Right ventricle myocardium superior (tissue), 1 donor: Measurements from ENCODE around the gene MSX1. TPM values are rescaled to one million over a fixed set of nuclear protein-coding genes. Genes with fewer than 3 reads are reported as not detected.

ENCODE experiments used
- ATAC-seq: fragments of 200-7000 bp; cut with Tn5 transposase; one replicate; pipeline ENCODE4 v1.9.1; 2020; ENCODE audit warnings: mild to moderate bottlenecking; ENCODE audit not compliant: poor library complexity
- DNase-seq: peaks from one replicate; pipeline ENCODE4 v3.0.0-alpha.2; 2020
- intact Hi-C: fragments of 100-400 bp; cut with DNase I; formaldehyde crosslinking; loops from one replicate; pipeline ENCODE4 v1.11.2; 2022
- total RNA-seq: library from RNA; stranded (reverse); fragmentation: NEBNext Ultra II Directional; extraction: Animal tissue kit (Norgen Biotek cat#: 25700); gene quantifications from one replicate; pipeline ENCODE4 v1.2.1, GENCODE V29; 2021
- donor health status: DM: no; HTN: yes; CAD: no; lungs with severe emphysema.

MSX1 gene
- total RNA-seq, 1 donor from 2014 or later, result 3.9 TPM

DNA sequence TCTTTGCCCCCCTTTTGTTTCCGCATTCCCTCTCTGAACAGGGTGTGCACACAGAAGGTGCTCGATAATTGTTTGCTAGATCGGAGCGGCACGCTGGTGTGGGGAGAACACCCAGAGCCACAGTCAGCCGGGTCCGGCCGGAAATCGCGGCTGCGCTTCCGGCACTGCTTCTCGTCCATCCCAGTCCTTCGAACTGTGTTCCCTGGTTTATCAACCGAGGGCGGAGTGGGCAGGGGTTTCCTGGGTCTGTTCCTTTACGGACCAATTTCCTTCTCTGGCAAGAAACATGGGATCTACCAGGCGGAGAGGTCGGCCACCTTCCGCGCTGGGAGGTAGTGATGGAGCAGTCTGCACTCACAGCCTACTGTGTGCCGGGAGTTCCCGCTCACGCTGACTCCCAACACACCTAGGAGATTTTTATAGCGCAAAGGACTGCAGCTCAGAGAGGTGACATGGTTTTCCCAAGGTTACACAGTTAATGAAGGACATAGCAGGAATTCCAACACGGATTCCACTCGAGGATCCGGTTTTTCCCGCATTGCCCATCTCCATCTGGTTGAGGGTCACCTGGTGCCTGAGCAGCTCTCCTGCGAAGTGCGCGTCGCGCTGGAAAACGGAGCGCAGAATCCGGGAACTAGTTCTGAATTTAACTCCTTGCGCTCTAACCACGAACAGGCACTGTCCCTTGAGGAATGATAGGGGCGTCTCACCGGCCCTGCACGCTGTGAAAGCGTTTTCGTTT, 6.8 kb downstream of the MSX1 start:
- ATAC-seq, result no peak
- intact Hi-C loops, result no loop called here
- DNase-seq, result no peak

DNA sequence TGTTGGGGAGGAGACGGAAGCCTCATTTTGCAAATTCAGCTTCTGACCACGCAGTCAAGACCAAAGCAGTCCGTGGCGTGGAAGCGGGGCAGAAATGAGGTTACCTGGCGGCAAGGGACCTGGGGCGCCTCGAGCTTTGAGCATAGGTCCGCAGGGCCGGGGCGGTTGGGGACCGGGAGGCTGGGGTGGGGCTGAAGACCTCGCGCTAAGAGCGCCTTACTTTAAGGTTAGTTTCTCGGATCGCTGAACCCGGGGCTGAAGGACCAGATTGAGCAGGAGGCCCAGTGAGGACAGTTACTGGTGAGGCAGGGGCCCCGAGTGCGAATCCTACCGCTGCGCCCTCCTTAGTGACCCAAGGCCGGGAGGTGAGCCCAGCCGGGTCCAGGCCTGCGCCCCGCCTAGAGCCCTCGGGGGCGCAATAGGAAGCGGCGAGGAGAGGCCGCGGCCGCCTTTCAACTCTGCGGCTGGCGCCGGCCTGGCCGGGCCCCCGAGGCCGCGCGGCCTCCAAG, 7.5 kb downstream of the MSX1 start:
- no peak for ATAC-seq
- no peak for DNase-seq
- intact Hi-C loops, result no loop called here

DNA sequence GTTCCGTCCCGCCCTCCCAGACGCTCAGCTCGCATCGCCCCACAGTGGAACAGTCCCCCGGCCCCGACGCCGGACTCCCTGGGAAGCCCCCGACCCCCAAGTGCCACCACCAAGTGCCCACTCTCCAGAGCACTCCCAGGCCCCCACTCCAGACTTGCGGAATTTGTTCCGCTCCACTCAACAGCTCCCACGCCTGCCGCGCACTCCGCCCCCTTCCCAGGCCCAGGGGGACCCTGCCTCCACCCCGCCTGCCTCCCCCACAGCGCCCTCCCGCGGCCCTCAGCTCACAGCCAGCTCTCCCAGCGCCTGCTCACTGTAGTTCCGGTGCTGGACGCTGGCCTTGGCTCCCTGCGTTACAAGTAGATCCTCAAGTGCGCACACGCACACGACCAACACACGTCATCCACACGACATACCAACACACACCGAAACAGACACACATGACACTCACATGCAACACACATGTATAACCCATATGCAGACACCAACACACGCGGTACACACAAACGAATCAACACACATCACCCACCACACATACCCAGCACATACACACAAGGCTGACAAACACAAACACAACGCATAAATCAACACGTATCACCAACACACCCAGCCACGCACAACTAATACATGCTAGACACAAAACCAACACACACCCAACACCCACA, 8.0 kb downstream of the MSX1 start:
- DNase-seq, result no peak
- no peak for ATAC-seq
- intact Hi-C loops, result no loop called here

DNA sequence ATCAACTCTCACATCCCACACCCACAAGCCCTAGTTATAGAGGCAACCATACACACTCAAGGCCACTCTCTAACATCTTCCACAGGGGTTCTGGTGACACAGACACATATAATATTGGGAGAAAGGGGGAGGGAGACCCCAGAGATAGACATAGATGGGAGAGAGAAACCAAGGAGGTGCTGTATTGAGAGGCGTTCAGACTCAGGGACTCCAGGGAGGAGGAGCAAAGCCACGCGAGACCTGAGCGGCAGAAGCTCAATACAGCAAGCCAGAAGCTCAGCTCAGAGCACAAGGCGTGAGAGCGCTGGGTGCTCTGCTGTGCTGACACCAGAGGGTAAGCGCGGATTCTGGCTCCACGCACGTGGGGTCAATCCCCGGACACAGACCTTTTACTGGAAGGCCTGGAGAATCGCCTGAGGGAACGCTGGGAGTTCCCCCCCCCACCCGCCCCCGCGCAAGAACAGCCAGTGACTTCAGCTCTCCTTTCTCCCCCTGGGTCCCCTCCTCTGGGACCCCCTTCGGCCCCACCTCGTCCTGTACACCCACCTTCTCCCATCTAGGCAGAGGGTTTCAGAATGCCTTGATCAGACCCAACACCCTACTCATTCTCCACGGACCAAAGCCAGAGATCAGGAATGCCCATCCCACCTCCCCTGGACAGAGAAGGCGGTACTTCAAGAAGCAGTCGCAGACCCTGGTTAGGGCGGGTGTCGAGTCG, 8.7 kb downstream of the MSX1 start:
- no peak for DNase-seq
- ATAC-seq, result no peak
- intact Hi-C loops, result no loop called here

DNA sequence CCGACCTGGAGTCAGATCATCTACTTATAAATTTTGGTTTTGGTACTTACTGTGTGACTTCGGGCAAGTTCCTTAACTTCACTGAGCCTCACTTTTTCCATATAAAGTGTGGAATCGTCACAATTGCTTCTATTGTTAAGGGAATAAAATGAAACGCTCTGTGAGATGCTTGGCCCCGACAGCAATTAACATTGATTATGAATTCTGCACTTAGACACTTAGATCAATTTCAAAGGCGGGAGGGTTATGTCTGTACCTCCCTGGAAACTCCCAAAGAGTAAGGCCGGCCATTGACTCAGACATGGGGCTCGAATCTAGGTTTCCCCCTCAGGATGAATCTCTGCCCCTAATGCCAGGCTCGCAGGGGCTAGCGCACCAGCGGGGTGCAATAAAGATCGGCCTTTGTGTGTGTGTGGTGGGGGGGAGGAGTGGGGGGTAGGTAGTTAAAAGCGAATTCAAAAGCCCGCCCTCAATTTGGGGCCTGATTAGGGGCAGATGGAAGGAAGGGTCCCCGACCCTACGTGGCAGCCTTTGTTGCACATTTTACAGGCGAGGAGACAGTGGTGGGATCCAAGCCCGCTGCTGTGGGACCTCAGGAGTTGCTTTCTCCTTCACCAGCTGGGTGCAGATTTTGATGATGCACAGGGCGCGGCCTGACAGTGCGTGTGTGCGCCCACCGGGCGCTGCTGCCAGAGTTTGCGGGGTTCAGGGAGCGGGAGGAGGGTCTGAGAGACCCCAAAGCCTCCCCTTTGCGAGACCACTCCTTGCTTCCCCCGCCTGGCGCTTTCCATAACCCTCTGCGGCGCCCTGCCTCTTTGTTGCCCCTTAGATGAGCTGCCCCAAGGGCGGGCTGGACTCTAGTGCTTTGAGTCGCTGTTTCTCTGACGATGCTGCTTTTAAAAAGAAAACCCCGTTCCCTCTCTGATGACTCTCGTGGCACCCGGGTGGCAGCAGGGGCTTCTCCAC, 9.6 kb downstream of the MSX1 start:
- ATAC-seq, result no peak
- DNase-seq, result no peak
- intact Hi-C loops, result no loop called here

DNA sequence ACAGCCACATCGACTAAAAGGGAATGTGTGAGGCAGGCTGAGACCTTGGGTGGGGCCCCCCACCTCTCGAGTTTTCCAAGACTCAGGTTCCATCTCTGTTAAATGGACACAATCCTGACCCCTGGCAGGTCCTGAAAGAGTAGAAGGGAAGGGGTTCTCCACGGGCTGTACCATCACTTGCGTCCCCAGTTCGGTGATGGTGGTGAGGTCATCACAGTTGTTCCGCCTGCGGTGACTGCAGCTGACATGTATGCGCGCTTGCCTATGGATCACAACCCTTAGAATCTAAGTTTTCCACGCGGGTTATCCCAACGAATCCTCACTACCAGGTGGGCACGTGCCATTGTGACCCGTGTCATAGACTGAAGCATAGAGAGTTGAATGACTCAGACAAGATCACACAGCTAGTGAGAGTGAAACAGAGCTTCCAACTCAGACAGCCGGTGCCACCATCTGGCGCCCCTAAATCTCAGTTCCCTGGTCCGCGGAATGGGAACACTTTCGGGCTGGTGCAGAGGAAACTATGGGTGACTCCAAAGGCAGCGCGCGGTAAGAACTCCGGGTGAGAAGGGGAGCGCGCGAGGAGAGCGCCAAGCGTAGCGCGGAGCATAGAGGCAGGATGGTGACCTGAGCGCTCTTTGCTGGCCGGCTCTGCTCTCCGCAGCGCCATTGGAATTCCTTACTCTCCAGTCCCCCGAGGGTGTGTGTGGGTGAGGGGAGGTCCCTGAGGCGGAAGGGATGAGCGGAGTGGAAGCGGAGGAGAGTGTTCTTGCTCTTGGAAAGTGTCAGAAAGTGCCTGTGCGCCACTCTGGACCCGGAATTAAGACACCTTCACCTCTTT, 10.5 kb downstream of the MSX1 start:
- no peak for ATAC-seq
- intact Hi-C loops, result no loop called here
- no peak for DNase-seq

DNA sequence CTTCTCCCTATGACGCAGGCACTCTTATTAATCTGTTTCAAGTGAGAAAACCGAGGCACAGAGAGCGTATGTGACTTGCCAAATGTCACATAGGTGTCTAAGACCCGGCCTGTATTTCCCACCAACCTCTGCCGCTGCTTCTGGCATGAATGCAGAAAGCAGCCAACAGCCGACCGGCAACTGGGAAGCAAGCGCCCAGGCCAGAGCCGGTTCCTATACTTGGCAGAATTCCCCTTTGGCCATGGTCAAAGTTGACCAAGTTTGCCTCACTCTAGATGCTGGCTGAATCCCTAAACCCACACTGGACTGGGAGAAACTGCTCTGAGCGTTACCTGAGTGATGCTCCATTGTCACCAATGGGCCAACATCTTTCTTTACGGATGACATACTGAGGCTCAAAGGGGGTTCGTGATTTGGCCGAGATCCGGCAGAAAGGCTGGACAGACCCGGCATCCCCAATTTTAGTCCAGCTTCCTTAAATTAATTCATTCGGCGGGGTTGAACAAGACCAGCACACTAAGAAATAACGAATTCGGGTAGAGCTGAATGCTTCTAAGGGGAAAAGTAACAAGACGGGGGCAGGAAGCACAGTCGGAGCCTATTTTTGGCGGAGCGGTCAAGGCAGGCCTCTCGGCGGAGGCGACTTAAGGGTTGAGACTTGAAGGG, 11.2 kb downstream of the MSX1 start:
- ATAC-seq, result no peak
- intact Hi-C loops, result no loop called here
- no peak for DNase-seq

DNA sequence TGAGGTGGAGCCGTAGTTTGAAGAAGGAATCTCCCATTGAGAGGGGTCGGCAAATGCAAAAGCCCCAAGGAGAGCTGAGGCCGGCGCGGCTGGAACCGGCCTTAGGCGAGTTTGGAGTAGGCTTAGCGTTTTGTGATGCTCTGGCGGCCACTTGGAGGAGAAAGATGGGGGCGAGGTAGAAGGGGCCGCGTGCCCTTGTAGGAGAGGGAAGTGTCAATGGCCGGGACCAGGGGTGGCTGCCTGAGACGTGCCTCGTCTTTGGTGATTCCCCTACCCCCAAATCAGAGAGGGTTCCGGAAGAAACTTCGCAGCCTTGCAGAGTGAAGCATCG, 11.7 kb downstream of the MSX1 start:
- DNase-seq (no peak), ATAC-seq (no peak)
- intact Hi-C loops, result no loop called here

DNA sequence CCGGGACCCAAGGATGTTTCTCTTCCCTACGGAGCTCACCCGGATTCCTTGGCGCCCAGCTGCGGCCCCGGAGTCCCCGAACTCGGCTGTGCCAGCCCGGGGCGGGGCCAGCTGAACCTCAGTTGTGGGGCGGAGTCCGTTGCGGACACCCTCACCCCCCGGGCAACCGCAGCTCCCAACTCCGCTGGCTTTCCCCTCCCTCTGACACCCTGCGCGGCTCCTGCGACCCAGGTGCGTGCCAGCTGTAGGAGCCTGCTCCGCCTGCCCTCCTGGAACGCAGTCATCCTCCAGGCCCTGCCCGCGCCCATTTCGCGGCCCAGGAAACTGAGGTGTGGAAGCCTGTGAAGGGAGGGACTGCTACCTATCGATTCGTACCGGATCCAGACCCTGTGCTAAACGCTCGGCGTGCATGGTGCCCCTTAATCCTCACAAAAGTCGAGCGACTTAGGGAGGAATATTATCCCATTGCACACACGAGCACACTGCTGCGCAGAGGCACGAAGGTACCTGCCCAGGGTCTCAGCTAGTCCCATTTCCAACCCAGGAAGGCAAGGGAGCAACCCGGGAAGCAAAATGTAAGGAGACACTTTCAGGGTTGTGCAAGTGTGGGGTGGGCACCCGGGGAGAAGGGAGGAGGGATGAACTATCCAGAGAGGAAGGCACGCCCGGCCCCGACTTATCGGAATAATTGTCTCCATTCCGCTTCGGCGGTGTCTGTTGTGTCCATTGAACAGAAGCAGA, 12.3 kb downstream of the MSX1 start:
- DNase-seq (no peak), ATAC-seq (no peak)
- intact Hi-C loops, result no loop called here

DNA sequence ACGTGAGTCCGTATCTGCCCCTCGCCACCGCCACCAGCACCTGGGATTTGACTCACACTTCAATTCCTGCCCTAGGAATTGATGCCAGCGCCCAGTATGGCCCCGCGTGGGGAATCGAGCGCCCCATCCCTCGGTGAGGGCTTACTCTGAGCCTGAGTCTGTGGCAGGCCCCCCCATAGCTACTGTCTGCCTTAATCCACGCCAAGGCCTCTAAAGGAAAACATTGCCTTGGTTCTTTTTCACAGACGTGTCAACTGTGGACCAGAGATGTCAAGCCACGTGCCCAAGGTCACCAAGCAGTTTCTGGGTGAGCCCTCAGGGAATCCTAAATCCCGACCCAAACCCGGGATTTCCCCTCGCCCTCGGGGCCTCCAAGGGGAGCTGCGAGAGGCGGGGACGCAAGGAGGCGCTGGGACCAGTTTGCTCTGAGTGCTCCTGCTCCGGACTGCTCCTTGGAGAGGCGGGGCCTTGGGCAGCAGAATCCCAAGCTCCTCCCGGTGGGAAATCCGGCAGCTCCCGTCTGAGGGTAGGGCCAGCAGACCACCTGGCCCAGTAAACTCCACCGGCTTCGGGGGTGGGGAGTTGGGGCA, 12.9 kb downstream of the MSX1 start:
- intact Hi-C loops, result no loop called here
- DNase-seq (no peak), ATAC-seq (no peak)

DNA sequence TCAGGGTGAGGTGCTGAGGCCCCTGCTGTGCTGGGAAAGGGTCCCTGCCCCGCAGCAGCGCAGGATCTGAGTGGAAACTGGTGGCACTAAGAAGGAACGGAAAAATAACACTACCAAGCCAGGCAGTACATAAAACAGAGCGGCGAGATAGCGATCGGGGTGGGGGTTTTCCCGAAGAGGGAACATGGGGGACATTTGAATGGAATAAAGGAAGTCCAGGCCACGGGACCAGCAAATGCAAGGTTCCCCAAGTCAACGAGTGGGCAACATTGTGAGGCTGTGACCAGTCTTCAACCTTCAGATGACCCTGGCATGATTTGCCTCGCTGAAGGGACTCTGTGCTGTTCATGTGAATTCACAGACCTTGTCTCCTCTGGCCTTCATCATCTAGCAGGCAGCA, 13.7 kb downstream of the MSX1 start:
- ATAC-seq (no peak), DNase-seq (no peak)
- intact Hi-C loops, result no loop called here

DNA sequence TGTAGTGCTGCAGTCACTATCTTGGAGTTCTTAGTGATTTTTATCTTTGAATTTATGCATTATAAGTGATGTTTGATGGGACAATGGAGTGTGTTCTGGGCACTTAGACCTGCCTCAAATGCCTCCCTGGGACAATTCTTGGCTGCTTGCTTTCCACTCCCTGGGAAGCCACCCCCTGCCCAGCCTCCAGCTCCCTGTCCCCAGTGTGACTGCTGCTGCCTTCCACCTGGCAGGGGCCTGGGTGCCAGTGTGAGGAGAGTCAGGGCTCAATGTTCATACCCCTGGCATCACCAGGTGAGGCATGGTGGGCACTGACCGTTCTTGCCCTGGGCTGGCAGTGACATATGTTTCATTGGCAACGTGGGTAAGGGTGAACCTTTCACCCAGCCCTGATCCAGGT, 14.8 kb downstream of the MSX1 start:
- DNase-seq, result no peak

DNA sequence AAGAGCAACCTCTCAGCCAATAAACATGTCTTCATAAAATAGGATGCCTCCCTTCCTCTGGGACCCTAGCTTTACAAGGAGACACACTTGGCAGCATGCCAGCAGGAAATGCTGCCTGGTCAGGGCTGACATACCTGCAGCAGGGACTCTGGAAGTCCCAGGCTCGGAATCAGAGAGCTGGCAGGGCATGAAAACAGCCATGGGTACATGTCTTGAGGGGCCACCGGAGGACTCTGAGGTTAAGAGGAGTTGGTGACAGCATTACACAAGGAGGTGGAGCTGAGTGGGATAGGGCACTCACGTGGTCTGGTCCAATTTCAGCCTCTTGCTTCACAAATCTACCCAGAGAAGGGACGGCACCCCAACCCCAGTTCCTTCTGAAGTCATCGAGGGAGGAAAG, 15.7 kb downstream of the MSX1 start:
- ATAC-seq, result no peak
- intact Hi-C loops, result no loop called here
- DNase-seq, result no peak

More for the DNA sequence above, 14.8 kb downstream of the MSX1 start:
- intact Hi-C loops, result no loop called here
- ATAC-seq, result no peak

DNA sequence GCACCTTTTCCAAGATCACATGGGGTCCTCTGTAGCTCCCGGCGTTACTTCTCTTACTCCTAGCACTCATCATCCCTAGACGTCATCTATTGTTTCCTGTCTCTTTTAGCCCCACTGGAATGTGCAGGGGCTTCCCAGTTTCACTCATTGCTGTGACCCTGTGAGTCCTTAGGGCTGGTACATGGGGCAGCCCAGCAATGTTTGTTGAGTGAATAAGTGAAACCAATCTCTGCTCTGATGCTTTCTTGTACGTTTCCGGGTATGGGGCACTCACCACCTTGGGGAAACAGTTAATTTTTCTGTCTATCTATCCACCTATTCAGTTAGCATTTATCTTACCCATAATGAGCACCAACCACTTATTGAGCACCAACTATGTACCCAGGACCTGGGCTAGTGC, 16.1 kb downstream of the MSX1 start:
- DNase-seq (no peak), ATAC-seq (no peak)
- intact Hi-C loops, result no loop called here

DNA sequence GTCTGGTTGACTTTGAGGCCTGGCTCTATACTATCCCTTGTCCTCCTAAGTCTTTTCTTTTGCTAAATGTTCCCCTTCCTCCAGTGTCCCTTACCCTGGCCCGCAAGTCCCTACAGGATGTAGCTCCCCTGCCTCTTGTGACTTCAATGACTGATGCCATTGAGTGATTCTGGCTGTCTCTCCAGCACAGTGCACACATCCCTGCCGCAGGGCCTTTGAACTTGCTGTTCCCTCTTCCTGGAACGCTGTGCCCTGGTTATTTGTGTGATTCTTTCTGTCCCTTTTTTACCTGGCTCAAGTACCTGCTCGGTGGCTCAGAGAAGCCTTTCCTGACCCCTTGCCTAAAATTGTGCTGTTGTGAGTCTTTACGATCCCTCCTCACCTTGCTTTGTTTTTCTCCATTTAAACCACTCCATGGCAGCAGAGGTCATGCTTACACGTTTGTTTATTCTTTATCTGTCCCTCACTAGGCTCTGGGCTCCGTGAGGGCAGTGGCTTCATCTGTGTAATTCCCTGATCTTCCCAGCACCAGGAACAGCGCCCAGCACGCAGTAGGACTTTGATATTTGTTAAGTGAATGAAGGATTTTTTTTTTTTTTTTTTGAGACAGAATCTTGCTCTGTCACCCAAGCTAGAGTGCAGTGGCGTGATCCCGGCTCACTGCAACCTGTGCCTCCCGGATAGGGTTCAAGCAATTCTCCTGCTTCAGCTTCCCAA, 17.6 kb downstream of the MSX1 start:
- ATAC-seq (no peak), DNase-seq (no peak)
- intact Hi-C loops, result no loop called here

DNA sequence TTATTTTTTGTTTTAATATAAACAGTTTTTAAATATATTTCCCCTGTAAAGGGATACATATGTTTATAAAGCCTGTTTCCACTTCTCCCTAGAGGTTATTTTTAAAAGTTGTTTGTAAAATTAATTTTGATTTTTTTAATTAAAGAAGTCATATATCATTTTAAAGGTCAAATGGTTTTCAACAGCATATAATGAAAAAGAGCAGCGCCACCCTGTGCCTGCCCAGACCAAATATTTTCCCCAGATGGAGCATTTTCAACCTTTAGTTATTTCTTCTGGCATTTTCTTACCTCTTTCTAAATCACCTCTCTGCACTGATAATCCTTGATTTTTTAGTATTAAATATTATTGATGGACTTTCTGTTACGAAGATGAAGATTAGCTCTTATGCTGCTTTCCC, 21.0 kb downstream of the MSX1 start:
- ATAC-seq, result no peak
- DNase-seq, result no peak
- intact Hi-C loops, result loop anchor here (5.0 kb wide), 1 partner anchor 393 kb away; no protein-coding TSS in a partner anchor
